Measurements from ENCODE around the gene CCL28. TPM values are rescaled to one million over a fixed set of nuclear protein-coding genes. Genes with fewer than 3 reads are reported as not detected.
A peak's percentile ranks its signal among the peaks of the same experiment; 100 is the strongest.

CCL28 gene
- total and polyA plus RNA-seq, 10 of the 15 experiments (the other 5 are each of a cell fraction or from before 2014, with no cell fraction given), result 1.5 to 7.5 (median 4.4) TPM

GRCh38 chr5:43429706-43430105, 17.5 kb upstream of the CCL28 start:
- H3K9me3 ChIP-seq (replicated peaks; ENCODE audit: control insufficient read depth, insufficient read depth, low read length), result no peaks in the 10 kb centered on the region
- in situ Hi-C loops (cut with MboI) (no loop called here), intact Hi-C loops (cut with micrococcal nuclease; ENCODE audit: unreplicated experiment) (no loop called here)
- H3K27me3 ChIP-seq (replicated peaks in 1 of 2; ENCODE audit: control insufficient read depth in 2 of 2, insufficient read depth in 2 of 2, low read length in 1 of 2), result no peaks in the 10 kb centered on the region
- ChIA-PET POLR2A (no interaction called here), CTCF (interaction anchor here (0.9 kb wide), 1 partner anchor 19 kb away, joined by 3 read pairs; no protein-coding TSS in a partner anchor), SMC1A (ENCODE audit: uncharacterized antibody, unreplicated experiment) (interaction anchor here (1.2 kb wide), 1 partner anchor 18 kb away, joined by 4 read pairs; the partner anchor contains the start of gene CCL28), RAD21 (ENCODE audit: unreplicated experiment) (no interaction called here)
- no peaks in the 10 kb centered on the region for H4K20me1 ChIP-seq (ENCODE audit: control insufficient read depth, insufficient read depth)
- no peak overlapping the region for H2AFZ ChIP-seq (ENCODE audit: control insufficient read depth, low read depth, low read length)
- H3K36me3 ChIP-seq (ENCODE audit: control insufficient read depth in 2 of 2, insufficient read depth in 2 of 2, low read length in 1 of 2), result no peaks in the 10 kb centered on the region
- H3K4me2 ChIP-seq (ENCODE audit: control insufficient read depth, insufficient read depth), result no peak overlapping the region
- TF ChIP-seq KLF5 (IDR thresholded peaks at IDR 0.05; ENCODE audit: partially characterized antibody), result no peak
- TF ChIP-seq E2F4 (IDR thresholded peaks at IDR 0.05; ENCODE audit: low read depth, low read length), result no peak
- TF ChIP-seq BACH1 (IDR thresholded peaks at IDR 0.05; ENCODE audit: borderline replicate concordance), result no peak
- TF ChIP-seq SMAD5 (IDR thresholded peaks at IDR 0.05; ENCODE audit: low read depth), result no peak
- no peak for TF ChIP-seq ZNF24 (IDR thresholded peaks at IDR 0.05)
- no peak overlapping the region for H3K9ac ChIP-seq (ENCODE audit: control insufficient read depth, insufficient read depth, low read length)
- no peak for ATAC-seq
- H3K4me3 ChIP-seq, result no peak overlapping the region
- no peak for FAIRE-seq
- H3K4me1 ChIP-seq (ENCODE audit: control insufficient read depth, insufficient read depth, low read length), result no peaks in the 10 kb centered on the region
- no peaks in the 10 kb centered on the region for H3K79me2 ChIP-seq (ENCODE audit: control insufficient read depth, insufficient read depth, low read length)
- no peak overlapping the region for H3K27ac ChIP-seq (ENCODE audit: control insufficient read depth, insufficient read depth)
- 47% methylated on average over 2 of the region's 2 CpGs for WGBS (ENCODE audit: insufficient coverage, insufficient replicate concordance, low lambda C conversion rate, missing lambda C conversion rate)
- DNase-seq (ENCODE audit: low read depth, low spot score), result no peak
- BruUV-seq (replicated peaks), result no TSS peak

GRCh38 chr5:43429016-43429415, 16.8 kb upstream of the CCL28 start:
- H2AFZ ChIP-seq (ENCODE audit: control insufficient read depth, low read depth, low read length), result no peak overlapping the region
- WGBS (ENCODE audit: insufficient coverage, insufficient replicate concordance, low lambda C conversion rate, missing lambda C conversion rate), result 72% methylated on average over 7 of the region's 7 CpGs
- ChIA-PET POLR2A (no interaction called here), RAD21 (ENCODE audit: unreplicated experiment) (no interaction called here), CTCF (no interaction called here), SMC1A (ENCODE audit: uncharacterized antibody, unreplicated experiment) (interaction anchor here (1.2 kb wide), 1 partner anchor 17 kb away, joined by 4 read pairs; the partner anchor contains the start of gene CCL28)
- no peak overlapping the region for H3K4me3 ChIP-seq
- intact Hi-C loops (cut with micrococcal nuclease; ENCODE audit: unreplicated experiment), result no loop called here
- H3K9ac ChIP-seq (ENCODE audit: control insufficient read depth, insufficient read depth, low read length), result no peak overlapping the region
- FAIRE-seq (peak; percentile 44), DNase-seq (ENCODE audit: low read depth, low spot score) (no peak), ATAC-seq (no peak)
- in situ Hi-C loops (cut with MboI), result no loop called here
- BruUV-seq (replicated peaks), result no TSS peak
- no peaks in the 10 kb centered on the region for H3K4me1 ChIP-seq (ENCODE audit: control insufficient read depth, insufficient read depth, low read length)
- H3K4me2 ChIP-seq (ENCODE audit: control insufficient read depth, insufficient read depth), result no peak overlapping the region
- no peaks in the 10 kb centered on the region for H4K20me1 ChIP-seq (ENCODE audit: control insufficient read depth, insufficient read depth)
- no peaks in the 10 kb centered on the region for H3K79me2 ChIP-seq (ENCODE audit: control insufficient read depth, insufficient read depth, low read length)
- no peak overlapping the region for H3K27ac ChIP-seq (ENCODE audit: control insufficient read depth, insufficient read depth)
- no peaks in the 10 kb centered on the region for H3K36me3 ChIP-seq (ENCODE audit: control insufficient read depth in 2 of 2, insufficient read depth in 2 of 2, low read length in 1 of 2)
- no peaks in the 10 kb centered on the region for H3K9me3 ChIP-seq (replicated peaks; ENCODE audit: control insufficient read depth, insufficient read depth, low read length)
- H3K27me3 ChIP-seq (replicated peaks in 1 of 2; ENCODE audit: control insufficient read depth in 2 of 2, insufficient read depth in 2 of 2, low read length in 1 of 2), result no peaks in the 10 kb centered on the region
- TF ChIP-seq EGR1 (IDR thresholded peaks at IDR 0.05; ENCODE audit: borderline replicate concordance in 1 of 2, low read depth in 2 of 2, low read length in 2 of 2) (no peak), MLLT1 (IDR thresholded peaks at IDR 0.05) (no peak), ZNF622 (IDR thresholded peaks at IDR 0.05) (no peak), MTA3 (IDR thresholded peaks at IDR 0.05; ENCODE audit: borderline replicate concordance, low read length) (no peak), PAX5 (IDR thresholded peaks at IDR 0.05; ENCODE audit: borderline replicate concordance, low read depth, low read length) (no peak), ZSCAN29 (IDR thresholded peaks at IDR 0.05) (no peak), ZZZ3 (IDR thresholded peaks at IDR 0.05; ENCODE audit: control insufficient read depth, insufficient read length, low read depth) (no peak), REST (IDR thresholded peaks at IDR 0.05; ENCODE audit: low read depth, low read length) (no peak)
